GM12878 (cell line): ENCODE measurements around the gene AMIGO2. TPM values are rescaled to one million over a fixed set of nuclear protein-coding genes. Genes with fewer than 3 reads are reported as not detected.

ENCODE experiments used
- ATAC-seq: fragments of 200-7000 bp; cut with Tn5 transposase; 3 replicates; pipeline ENCODE4 v1.9.1; 2020; ENCODE audit warnings: mild to moderate bottlenecking, moderate library complexity
- BruUV-seq: library from RNA; stranded (reverse); fragments of 400-500 nt; replicated peaks from 2 replicates; lab custom pipeline; 2021; lab: Mats Ljungman, UMichigan
- CTCF ChIA-PET: fragments of 300-600 bp; sonication (Branson Sonifier 250); formaldehyde crosslinking; extraction: SDS; loops from one replicate; lab custom pipeline; 2021; ENCODE audit warnings: inconsistent platforms; lab: Yijun Ruan, JAX
- POLR2A ChIA-PET: fragments of 350-600 bp; formaldehyde crosslinking; extraction: SDS; loops from one replicate; lab custom pipeline; 2021; ENCODE audit warnings: inconsistent platforms; lab: Charles Lee
- RAD21 ChIA-PET: fragments of 300-600 bp; sonication (Branson Sonifier 250); formaldehyde crosslinking; loops from one replicate; lab custom pipeline; 2023; ENCODE audit warnings: antibody characterized with exemption; ENCODE audit not compliant: unreplicated experiment; lab: Charles Lee
- SMC1A ChIA-PET: fragments of 300-600 bp; sonication (Branson Sonifier 250); formaldehyde crosslinking; loops from one replicate; lab custom pipeline; 2023; ENCODE audit not compliant: unreplicated experiment, uncharacterized antibody; lab: Charles Lee
- DNase-seq: peaks from one replicate; pipeline ENCODE4 v3.0.0-alpha.2; 2011; ENCODE audit warnings: low read depth, low spot score
- FAIRE-seq: peaks from 3 replicates; lab custom pipeline; 2011; peaks lifted over from hg19 to GRCh38; lab: Jason Lieb, UNC
- H2AFZ ChIP-seq: 2 replicates; pipeline ENCODE4 v1.6.0; 2011; ENCODE audit warnings: low read depth, low read length, control low read depth; ENCODE audit not compliant: control insufficient read depth
- H3K27ac ChIP-seq: 2 replicates; pipeline ENCODE4 v1.5.1; 2011; ENCODE audit warnings: control low read depth; ENCODE audit not compliant: control insufficient read depth, insufficient read depth
- H3K27me3 ChIP-seq, 2 experiments: replicated peaks in 1 of 2; 2 replicates each; pipeline versions ENCODE4 v1.6.0 to v1.6.1; 2011; ENCODE audit warnings: low read length in 1 of 2; ENCODE audit not compliant: control insufficient read depth in 2 of 2, insufficient read depth in 2 of 2
- H3K36me3 ChIP-seq, 2 experiments: 2 replicates each; pipeline ENCODE4 v1.5.1; 2011; ENCODE audit warnings: low read length in 1 of 2; ENCODE audit not compliant: control insufficient read depth in 2 of 2, insufficient read depth in 2 of 2
- H3K4me1 ChIP-seq: 2 replicates; pipeline ENCODE4 v1.6.1; 2011; ENCODE audit warnings: mild to moderate bottlenecking, low read length, moderate library complexity, mixed read lengths; ENCODE audit not compliant: control insufficient read depth, insufficient read depth
- H3K4me2 ChIP-seq: 2 replicates; pipeline ENCODE4 v1.6.0; 2011; ENCODE audit warnings: control low read depth; ENCODE audit not compliant: control insufficient read depth, insufficient read depth
- H3K4me3 ChIP-seq: fragments of 200-600 bp; sonication (generic); 2 replicates; pipeline ENCODE4 v1.5.1; 2016
- H3K79me2 ChIP-seq: 2 replicates; pipeline ENCODE4 v1.6.0; 2011; ENCODE audit warnings: low read length; ENCODE audit not compliant: control insufficient read depth, insufficient read depth
- H3K9ac ChIP-seq: 2 replicates; pipeline ENCODE4 v1.8.0; 2011; ENCODE audit warnings: low read length, control low read depth, mixed read lengths; ENCODE audit not compliant: control insufficient read depth, insufficient read depth
- H3K9me3 ChIP-seq: replicated peaks from 3 replicates; pipeline ENCODE4 v1.5.1; 2011; ENCODE audit warnings: mild to moderate bottlenecking, low read length; ENCODE audit not compliant: control insufficient read depth, insufficient read depth
- H4K20me1 ChIP-seq: 2 replicates; pipeline ENCODE4 v1.6.0; 2011; ENCODE audit not compliant: control insufficient read depth, insufficient read depth
- BHLHE40 ChIP-seq, 2 experiments: fragments of 450-650 bp in 1 of 2; IDR thresholded peaks; 2 replicates each; pipeline ENCODE4 v1.6.1; 2011 to 2017; ENCODE audit warnings: low read depth in 2 of 2, borderline replicate concordance in 1 of 2, improper control_type of control experiment in 1 of 2, low read length in 1 of 2, mild to moderate bottlenecking in 1 of 2
- HDAC6 ChIP-seq: fragments of 200-600 bp; sonication (generic); IDR thresholded peaks from one replicate; pipeline ENCODE4 v1.8.0; 2017; ENCODE audit warnings: antibody characterized with exemption; ENCODE audit not compliant: unreplicated experiment
- SUZ12 ChIP-seq: fragments of 200-600 bp; sonication (generic); IDR thresholded peaks from one replicate; pipeline ENCODE4 v1.6.1; 2018; ENCODE audit warnings: antibody characterized with exemption, mild to moderate bottlenecking; ENCODE audit not compliant: unreplicated experiment
- WGBS: methylation state at CpG from one replicate; pipeline ENCODE4 v1.1.6; 2016; ENCODE audit warnings: low lambda C conversion rate; ENCODE audit not compliant: insufficient replicate concordance, insufficient coverage; ENCODE audit errors: missing lambda C conversion rate; 5-methylcytosine and 5-hydroxymethylcytosine counted together
- in situ Hi-C: fragments of 300-500 bp; cut with MboI; formaldehyde crosslinking; loops from 9 replicates; pipeline ENCODE4 v1.14.3; 2018; ENCODE audit warnings: mixed read lengths
- intact Hi-C: fragments of 100-400 bp; cut with micrococcal nuclease; formaldehyde crosslinking; loops from one replicate; pipeline ENCODE4 v1.14.2; 2022; ENCODE audit not compliant: unreplicated experiment
- polyA plus RNA-seq, 11 experiments: library from polyadenylated mRNA; depleted of rRNA in 4 of 11; unstranded in 6 of 11; stranded (reverse) in 5 of 11; fragments of >200 nt; fragmentation: Nextera tagmentation in 4 of 11; fragmentation: Illumina TruSeq in 1 of 11; extraction: Ambion mirVana in 4 of 11; extraction: Trizol in 1 of 11; gene quantifications; 1 replicate in 1 of 11; 2 replicates in 10 of 11; pipeline versions ENCODE4 v1.2.1 to v1.2.3, GENCODE V29; 2011 to 2016; ENCODE audit warnings: inconsistent platforms in 2 of 11, missing spikeins in 2 of 11, low read depth in 1 of 11
- total RNA-seq, 4 experiments: library from RNA; depleted of rRNA in 3 of 4; stranded (reverse); fragments of >200 nt in 3 of 4; fragmentation: Illumina TruSeq in 1 of 4; extraction: Trizol in 1 of 4; gene quantifications; 2 replicates each; pipeline versions ENCODE4 v1.2.1 to v1.2.3, GENCODE V29; 2013 to 2021

The AMIGO2 gene
- total and polyA plus RNA-seq, 10 of the 15 experiments (the other 5 are each of a cell fraction or from before 2014, with no cell fraction given): 0.03 to 0.15 (median 0.11) TPM; not detected in 7

DNA sequence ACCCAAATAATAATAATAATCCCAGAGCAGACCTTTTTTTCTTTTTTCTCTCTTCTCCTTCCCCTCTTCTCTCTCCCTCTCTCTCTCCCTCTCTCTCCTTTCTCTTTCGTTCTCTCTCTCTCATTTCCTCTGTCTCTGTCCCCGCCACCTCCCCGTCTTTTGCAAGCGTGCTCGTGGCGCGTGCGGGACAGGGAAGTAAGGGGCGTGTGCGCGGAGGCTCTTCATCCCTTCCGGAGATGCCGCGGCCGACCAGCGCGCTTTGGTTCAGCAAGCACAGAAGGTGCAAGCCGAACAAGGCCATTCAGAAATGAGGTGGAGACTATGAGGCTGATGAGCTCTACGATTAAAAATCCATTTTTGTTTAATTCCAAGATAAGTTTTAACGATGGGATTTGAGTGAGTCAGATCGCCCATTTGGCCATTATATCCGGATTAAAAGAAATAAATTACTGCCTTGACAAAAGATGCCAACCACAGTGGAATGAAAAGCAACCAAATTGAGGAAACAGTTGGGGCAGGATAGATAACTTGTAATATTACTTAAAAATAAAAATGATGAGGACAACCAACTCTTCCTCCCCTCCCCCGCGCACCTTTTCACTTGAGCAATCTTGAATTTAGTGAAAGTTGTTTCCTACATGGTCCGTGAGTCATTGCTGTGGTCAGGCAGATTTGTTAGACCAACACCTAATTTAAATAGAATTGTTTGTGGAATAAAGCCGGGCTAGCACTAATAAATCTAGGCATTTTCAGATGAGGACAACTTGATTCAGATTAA, 1.2 kb upstream of the AMIGO2 start:
- intact Hi-C loops: no loop called here
- H3K27me3 ChIP-seq: peaks cover 12 to 19% of the 10 kb centered on the region in 2 experiments
- H3K4me2 ChIP-seq: peak overlapping the region; percentile 58
- no peak overlapping the region for H3K4me3 ChIP-seq
- CTCF ChIA-PET: interaction anchor here (1.0 to 2.8 kb wide), 3 partner anchors 9 to 324 kb away, joined by 3 to 12 read pairs (median 4); no protein-coding TSS in a partner anchor
- POLR2A ChIA-PET: no interaction called here
- no peak for FAIRE-seq
- H3K9ac ChIP-seq: no peak overlapping the region
- peaks cover 10% of the 10 kb centered on the region for H3K4me1 ChIP-seq
- H2AFZ ChIP-seq: no peak overlapping the region
- TF ChIP-seq BHLHE40 (IDR thresholded peaks at IDR 0.05; ENCODE audit: borderline replicate concordance in 1 of 2, low read depth in 2 of 2, low read length in 1 of 2) (peak in 1 of 2 experiments; percentile 13; a peak in 1 of 4 replicates), HDAC6 (no peak), SUZ12 (peak; percentile 37)
- no peaks in the 10 kb centered on the region for H3K9me3 ChIP-seq
- SMC1A ChIA-PET: interaction anchor here (1.3 to 2.2 kb wide), 2 partner anchors 9 to 16 kb away, joined by 4 read pairs; no protein-coding TSS in a partner anchor
- WGBS: 20% methylated on average over 26 of the region's 26 CpGs
- no TSS peak for BruUV-seq
- no peaks in the 10 kb centered on the region for H3K79me2 ChIP-seq
- RAD21 ChIA-PET: no interaction called here
- H3K36me3 ChIP-seq: no peaks in the 10 kb centered on the region
- in situ Hi-C loops: no loop called here
- H4K20me1 ChIP-seq: no peaks in the 10 kb centered on the region; the same call in 1 of the 2 replicates
- DNase-seq: no peak
- no peak overlapping the region for H3K27ac ChIP-seq
- ATAC-seq: peak; percentile 42
